Activated naive CD4-positive, alpha-beta T cell (primary cell): ENCODE results near the gene ZCCHC2.

Source experiments
- DNase-seq, 4 experiments: peaks; one replicate each; lab custom pipeline; 2025; lab: John Stamatoyannopoulos, UW

ZCCHC2 gene

DNA sequence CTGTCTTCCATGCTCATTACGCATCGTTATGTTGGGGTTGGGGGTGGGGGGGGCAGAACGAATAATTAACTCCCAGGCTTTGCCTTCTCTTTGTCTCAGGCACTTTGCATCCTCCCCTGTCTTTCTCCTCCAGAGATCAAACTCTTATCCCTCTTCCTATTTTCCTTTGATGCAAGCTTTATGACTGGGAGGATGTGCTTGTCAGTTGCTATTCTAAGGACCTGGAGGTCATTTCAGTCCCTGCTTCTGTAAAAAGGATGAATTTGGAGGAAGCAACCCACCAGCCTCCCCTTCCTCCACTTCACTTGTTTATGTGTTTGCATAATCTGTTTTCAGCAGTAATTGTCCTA lies 87.5 kb downstream of the ZCCHC2 start:
- DNase-seq: no peak

GRCh38 chr18:62610701-62611411 lies 88.0 kb downstream of the ZCCHC2 start:
- no peak for DNase-seq

DNA sequence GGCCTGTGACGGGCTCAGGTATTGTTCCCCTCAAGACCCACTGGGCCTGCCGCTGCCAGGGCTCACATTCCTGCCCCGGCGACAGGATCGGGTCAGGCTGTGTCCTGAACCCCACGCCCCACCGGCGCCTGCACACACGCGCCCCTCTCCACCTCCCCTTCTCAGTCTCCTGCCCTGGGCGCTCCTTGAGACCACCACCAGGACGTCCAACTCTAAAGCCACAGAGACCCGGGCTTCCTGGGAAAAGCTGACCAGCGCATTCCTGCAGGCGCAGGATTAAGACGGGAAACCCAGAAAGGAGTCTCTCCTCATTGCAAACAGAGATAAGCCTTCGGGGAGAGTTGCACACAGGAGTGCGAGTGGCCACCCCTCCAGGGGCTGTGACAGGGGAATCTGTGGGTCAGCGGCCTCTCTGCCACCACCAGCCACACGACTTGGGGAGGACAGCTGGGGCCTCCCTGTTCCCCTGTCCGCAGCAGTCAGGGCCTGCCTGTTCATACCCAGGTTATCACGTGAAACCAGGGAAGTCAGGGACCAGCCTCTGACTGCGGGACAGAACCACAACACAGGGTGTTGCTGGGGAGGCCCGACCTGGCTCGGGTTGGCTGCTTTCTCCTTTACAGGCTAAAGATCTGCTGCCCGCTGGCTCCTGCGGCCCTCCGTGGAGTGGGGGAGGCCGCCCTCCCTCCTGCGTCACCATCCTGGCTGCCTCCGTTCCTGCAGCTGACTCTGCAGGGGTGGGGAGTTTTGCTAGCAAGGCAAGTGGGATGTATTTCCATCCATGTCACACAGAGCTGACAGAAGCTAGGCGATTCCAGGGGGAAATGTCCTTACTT lies 88.8 kb downstream of the ZCCHC2 start:
- no peak for DNase-seq

- no peak for DNase-seq
Observed at GRCh38 chr18:62612289-62612645, 89.4 kb downstream of the ZCCHC2 start.

DNA sequence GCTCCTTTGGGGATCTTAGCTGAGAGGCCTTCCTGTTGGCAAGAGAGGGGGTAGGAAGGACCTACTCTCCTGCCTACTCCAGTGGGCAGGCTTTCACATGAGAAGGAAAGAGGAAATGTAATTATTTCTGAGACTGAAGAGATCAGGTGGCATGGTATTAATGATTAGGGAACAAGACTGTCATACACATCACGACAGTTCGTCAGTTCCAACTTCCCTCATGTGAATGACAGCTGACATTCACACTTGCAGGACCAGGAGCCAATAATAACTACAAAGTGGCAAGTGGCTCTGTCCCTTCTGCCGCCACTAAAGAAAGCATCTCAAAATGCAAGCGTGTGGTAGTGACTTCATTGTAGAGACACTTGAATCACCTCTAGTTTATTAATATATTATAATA lies 90.0 kb downstream of the ZCCHC2 start:
- no peak for DNase-seq

- no peak for DNase-seq
Observed at GRCh38 chr18:62614494-62614893, 91.7 kb downstream of the ZCCHC2 start.

DNA sequence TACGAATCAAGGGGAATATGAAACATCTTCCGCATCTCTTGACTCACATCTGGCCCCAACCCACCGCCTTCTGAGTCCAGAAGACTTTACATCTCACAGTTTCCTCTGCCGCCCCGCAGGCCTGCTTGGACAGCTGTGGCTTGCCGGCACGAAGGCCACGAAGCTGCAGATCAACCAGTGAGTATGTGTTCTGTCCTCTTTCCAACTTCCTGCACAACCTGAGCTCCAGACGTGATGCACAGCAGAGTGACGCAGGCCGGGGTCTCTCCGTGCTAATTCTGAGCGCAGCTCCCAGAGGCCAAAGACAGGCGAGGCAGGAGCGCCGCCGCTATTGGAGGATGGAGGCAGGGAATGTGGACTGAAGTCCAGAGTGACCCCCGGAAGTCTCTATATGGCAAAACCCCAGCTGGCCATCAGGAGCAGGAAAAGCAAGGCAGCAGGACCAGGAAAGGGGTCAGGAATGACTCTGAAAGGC lies 93.5 kb downstream of the ZCCHC2 start:
- DNase-seq: no peak

DNA sequence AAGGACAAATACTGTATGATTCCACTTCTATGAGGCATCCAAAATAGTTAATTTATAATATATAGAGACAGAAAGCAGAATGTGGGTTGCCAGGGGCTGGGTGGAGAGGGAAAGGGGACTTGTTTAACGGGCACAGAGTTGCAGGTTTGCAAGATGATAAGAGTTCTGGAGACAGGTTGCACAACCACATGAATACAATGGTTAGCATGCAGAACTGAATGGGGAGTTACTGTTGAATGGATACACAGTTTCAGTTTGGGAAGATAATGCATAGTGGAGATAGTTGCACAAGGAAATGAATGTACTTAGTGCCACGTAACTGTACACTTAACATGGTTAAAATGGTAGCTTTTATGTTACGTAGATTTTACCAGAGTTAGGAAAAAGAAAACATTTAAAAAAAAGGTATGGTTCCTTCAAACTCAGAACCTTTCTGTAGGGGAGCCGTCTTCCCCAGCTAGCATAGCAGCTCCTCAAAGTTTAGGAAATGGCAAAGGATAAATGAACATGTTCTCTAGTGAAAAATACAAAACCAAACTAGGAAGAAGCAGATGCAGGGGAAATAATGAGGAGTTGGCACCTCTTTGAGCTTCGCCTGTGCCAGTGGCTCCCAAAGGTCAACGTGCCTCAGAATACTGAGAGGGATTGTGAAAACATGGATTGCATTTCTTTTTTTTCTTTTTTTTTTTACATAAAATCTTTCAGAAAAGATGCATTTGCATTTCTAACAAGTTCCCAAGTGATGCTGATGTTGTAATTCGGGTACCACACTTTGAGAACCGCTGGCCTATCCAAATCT lies 95.2 kb downstream of the ZCCHC2 start:
- no peak for DNase-seq

GRCh38 chr18:62618735-62619134 lies 95.9 kb downstream of the ZCCHC2 start:
- no peak for DNase-seq

GRCh38 chr18:62621546-62621945 lies 98.7 kb downstream of the ZCCHC2 start:
- DNase-seq: no peak

- no peak for DNase-seq
Observed at GRCh38 chr18:62625019-62625418, 102.2 kb downstream of the ZCCHC2 start.
